ENCODE results near the gene ZBTB7C. TPM values are rescaled to one million over a fixed set of nuclear protein-coding genes. Genes with fewer than 3 reads are reported as not detected.

The ZBTB7C gene
- polyA plus RNA-seq, 2 of the 4 experiments (the other 2 are of a cell fraction) = 0.10 to 0.12 TPM

DNA sequence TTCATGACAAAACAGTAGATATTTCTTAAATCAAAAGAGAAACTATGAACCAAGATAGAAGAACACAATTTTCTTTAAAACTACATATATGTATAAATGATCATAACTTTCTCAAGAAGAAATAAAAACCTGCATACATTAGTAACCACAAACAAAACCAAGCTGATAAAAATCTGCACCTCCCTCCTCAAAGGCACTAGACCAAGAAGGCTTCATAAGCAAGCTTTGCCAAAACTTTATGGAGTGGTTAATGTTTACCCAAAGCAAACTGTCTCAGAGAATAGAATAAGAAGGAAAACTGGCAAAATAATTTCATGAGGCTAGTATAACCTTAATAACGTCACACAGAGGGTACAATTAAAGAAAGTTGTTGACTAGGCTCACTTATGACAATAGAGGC, 138.3 kb downstream of the ZBTB7C start (continued):
- no peak for TF ChIP-seq KDM1A (IDR thresholded peaks at IDR 0.05; ENCODE audit: low read depth)
- TF ChIP-seq FOXS1 (CRISPR knock-in tag; IDR thresholded peaks at IDR 0.05) = no peak
- TF ChIP-seq TP53 (CRISPR knock-in tag; IDR thresholded peaks at IDR 0.05) = no peak
- TF ChIP-seq, protein P1, sequence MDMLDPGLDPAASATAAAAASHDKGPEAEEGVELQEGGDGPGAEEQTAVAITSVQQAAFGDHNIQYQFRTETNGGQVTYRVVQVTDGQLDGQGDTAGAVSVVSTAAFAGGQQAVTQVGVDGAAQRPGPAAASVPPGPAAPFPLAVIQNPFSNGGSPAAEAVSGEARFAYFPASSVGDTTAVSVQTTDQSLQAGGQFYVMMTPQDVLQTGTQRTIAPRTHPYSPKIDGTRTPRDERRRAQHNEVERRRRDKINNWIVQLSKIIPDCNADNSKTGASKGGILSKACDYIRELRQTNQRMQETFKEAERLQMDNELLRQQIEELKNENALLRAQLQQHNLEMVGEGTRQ (IDR thresholded peaks at IDR 0.05) = no peak
- no peak for TF ChIP-seq PHF8 (IDR thresholded peaks at IDR 0.05; ENCODE audit: borderline replicate concordance, low read depth)
- TF ChIP-seq JUN (IDR thresholded peaks at IDR 0.05) = no peak
- no peak for TF ChIP-seq FOSL2 (IDR thresholded peaks at IDR 0.05)
- TF ChIP-seq FOSL2 (CRISPR knock-in tag; IDR thresholded peaks at IDR 0.05) = no peak

- POLR2A ChIA-PET = no interaction called here
- CTCF ChIA-PET = no interaction called here
Observed at GRCh38 chr18:48265328-48265727, 143.9 kb downstream of the ZBTB7C start.

DNA sequence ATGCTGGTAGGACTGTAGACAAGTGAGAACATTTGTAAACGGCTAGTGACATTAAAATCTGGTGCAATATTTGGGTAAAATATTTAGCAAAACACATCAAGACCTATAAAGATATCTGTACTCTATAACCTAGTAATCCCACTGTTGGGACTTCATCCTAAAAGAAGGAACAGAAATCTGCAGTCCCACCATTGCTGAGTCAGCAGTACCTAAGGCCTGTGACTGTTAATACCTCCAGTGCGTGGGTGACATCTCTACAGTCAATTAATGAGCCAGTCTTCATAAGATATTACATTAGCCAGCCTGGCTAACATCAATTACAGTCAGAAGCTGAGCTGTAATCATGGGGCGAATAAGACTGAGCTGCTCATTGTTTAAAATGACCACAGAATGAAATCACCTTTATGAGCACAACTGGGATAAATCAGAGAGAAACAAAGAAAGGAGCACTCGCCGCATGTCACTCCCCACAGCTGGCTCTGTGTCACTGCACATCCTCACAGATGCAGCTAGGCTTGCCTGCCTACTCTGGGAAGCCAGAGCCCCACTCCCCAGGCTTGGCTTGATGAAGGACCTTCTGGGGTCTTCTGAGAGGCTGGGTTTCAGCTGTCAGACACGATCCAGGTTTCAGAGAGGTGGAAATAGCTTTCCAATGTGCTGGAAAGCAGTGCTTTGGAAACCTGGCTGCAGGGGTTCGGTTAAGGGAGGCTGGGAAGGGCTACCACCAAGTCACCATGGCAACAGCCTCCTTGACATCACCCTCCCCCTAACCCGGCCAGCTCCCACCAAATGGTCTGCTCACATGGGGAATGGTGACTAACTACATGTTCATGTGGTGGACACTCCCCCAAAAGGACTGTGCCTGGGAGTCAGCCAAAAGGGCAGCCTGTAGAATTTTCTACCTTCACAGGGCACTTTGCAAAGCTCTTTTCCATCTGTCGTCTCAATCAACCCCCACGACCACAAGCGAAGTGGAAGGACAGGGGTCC, 145.0 kb downstream of the ZBTB7C start:
- CTCF ChIA-PET = interaction anchor here (1.1 kb wide), 1 partner anchor 27 kb away, joined by 3 read pairs; no protein-coding TSS in a partner anchor
- no peaks in the 10 kb centered on the region for H3K9me3 ChIP-seq
- no peak overlapping the region for H3K4me2 ChIP-seq
- no peak overlapping the region for H3K4me3 ChIP-seq
- H3K4me1 ChIP-seq = no peaks in the 10 kb centered on the region
- ATAC-seq = no peak
- POLR2A ChIA-PET = no interaction called here
- no peak for TF ChIP-seq HOXB13 (CRISPR knock-in tag; IDR thresholded peaks at IDR 0.05; ENCODE audit: low read depth)
- no peak for TF ChIP-seq E2F6 (IDR thresholded peaks at IDR 0.05; ENCODE audit: borderline replicate concordance, low read depth)
- no peak for TF ChIP-seq NPAS2 (CRISPR knock-in tag; IDR thresholded peaks at IDR 0.05; ENCODE audit: borderline replicate concordance)
- TF ChIP-seq JUN (IDR thresholded peaks at IDR 0.05) = no peak
- peak; percentile 92 for TF ChIP-seq MAFK (IDR thresholded peaks at IDR 0.05; ENCODE audit: partially characterized antibody)
- no peak for DNase-seq (ENCODE audit: low read depth in 1 of 2, low spot score in 1 of 2)
- 61% methylated on average over 9 of the region's 11 CpGs for WGBS (ENCODE audit: missing lambda C conversion rate)
- no peak overlapping the region for H3K27ac ChIP-seq
- no peak for FAIRE-seq

More at GRCh38 chr18:48265328-48265727, 143.9 kb downstream of the ZBTB7C start:
- 55% methylated on average over 4 of the region's 4 CpGs for WGBS (ENCODE audit: missing lambda C conversion rate)
- Histone ChIP-seq H3K4me3 (no peak overlapping the region), H3K4me2 (no peak overlapping the region), H3K9me3 (no peaks in the 10 kb centered on the region), H3K4me1 (no peaks in the 10 kb centered on the region), H3K27ac (no peak overlapping the region)
- no peak for DNase-seq (ENCODE audit: low read depth in 1 of 2, low spot score in 1 of 2)
- ATAC-seq = no peak
- no peak for FAIRE-seq
- no peak for TF ChIP-seq SMC3 (IDR thresholded peaks at IDR 0.05)
- TF ChIP-seq EHMT2 (IDR thresholded peaks at IDR 0.05; ENCODE audit: low read depth) = no peak
- no peak for TF ChIP-seq ZSCAN20 (CRISPR knock-in tag; IDR thresholded peaks at IDR 0.05)

DNA sequence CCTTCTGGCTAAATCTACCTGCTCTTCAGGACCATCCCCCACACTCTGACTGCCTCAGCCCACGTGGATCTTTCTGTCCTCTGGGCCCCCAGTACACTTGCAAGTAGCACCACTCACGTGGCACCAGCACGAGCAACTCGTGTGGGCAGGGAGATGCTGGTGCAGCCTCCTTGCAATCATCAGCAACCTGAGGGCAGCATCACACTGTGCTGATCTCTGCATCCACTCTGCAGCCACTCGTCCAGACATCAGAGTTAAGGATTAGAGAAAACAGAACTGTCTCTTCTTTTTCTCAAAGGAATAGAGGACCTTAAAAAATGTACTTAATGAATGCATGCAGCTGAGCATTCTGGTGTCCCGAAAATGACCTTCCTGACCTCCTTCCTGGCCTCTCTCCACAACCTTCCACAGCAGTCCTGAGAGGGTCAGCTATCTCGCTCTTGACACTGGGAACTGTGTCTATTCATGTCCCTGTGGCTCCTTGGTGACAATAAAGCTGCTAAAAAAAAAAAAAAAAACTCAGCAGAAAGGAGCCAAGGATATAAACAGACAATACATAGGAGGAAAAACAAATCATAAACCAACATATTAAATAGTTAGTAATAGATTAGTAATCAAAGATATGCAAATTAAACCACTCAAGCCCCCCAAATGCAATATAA, 145.9 kb downstream of the ZBTB7C start:
- ATAC-seq = no peak
- no peak overlapping the region for H3K27ac ChIP-seq
- no peak for FAIRE-seq
- POLR2A ChIA-PET = no interaction called here
- no peaks in the 10 kb centered on the region for H3K4me1 ChIP-seq
- CTCF ChIA-PET = interaction anchor here (1.1 kb wide), 1 partner anchor 26 kb away, joined by 3 read pairs; no protein-coding TSS in a partner anchor
- H3K4me2 ChIP-seq = no peak overlapping the region
- no peaks in the 10 kb centered on the region for H3K9me3 ChIP-seq
- WGBS (ENCODE audit: missing lambda C conversion rate) = 43% methylated on average over 7 of the region's 7 CpGs
- no peak overlapping the region for H3K4me3 ChIP-seq
- DNase-seq (ENCODE audit: low read depth in 1 of 2, low spot score in 1 of 2) = no peak
- TF ChIP-seq ATOH8 (CRISPR knock-in tag; IDR thresholded peaks at IDR 0.05; ENCODE audit: low read depth) (no peak), RNF2 (IDR thresholded peaks at IDR 0.05; ENCODE audit: borderline replicate concordance, low read depth) (no peak), TFCP2L1 (CRISPR knock-in tag; IDR thresholded peaks at IDR 0.05) (no peak), EHMT2 (IDR thresholded peaks at IDR 0.05; ENCODE audit: low read depth) (no peak), CTCF (IDR thresholded peaks at IDR 0.05) (no peak), EP300 (IDR thresholded peaks at IDR 0.05) (no peak), RCOR1 (IDR thresholded peaks at IDR 0.05; ENCODE audit: low read depth, low read length) (no peak), POLR2A (IDR thresholded peaks at IDR 0.05; ENCODE audit: low read length) (no peak), E2F6 (IDR thresholded peaks at IDR 0.05; ENCODE audit: borderline replicate concordance, low read depth) (no peak), HOXB5 (CRISPR knock-in tag; IDR thresholded peaks at IDR 0.05) (no peak), ELK1 (IDR thresholded peaks at IDR 0.05; ENCODE audit: low read depth, low read length) (no peak)

All from A549 (cell line).